ENCODE data around the gene SAMSN1.

- no peak for TF ChIP-seq ZNF274 (IDR thresholded peaks at IDR 0.05; ENCODE audit: borderline replicate concordance, extremely low read depth, low read length)
- no peak for TF ChIP-seq SIX5 (IDR thresholded peaks at IDR 0.05; ENCODE audit: low read depth, low read length)
- TF ChIP-seq CTCF (IDR thresholded peaks at IDR 0.05; ENCODE audit: control extremely low read depth in 1 of 3, insufficient read depth in 1 of 3, low read depth in 1 of 3, low read length in 3 of 3): no peak
- no peak for TF ChIP-seq RAD21 (IDR thresholded peaks at IDR 0.05 in 1 of 2, conservative IDR thresholded peaks at IDR 0.05 in 1 of 2; ENCODE audit: low read depth in 2 of 2, low read length in 2 of 2)
- no peak for TF ChIP-seq EP300 (IDR thresholded peaks at IDR 0.05; ENCODE audit: borderline replicate concordance in 1 of 2, low read depth in 2 of 2, low read length in 2 of 2)
- TF ChIP-seq SP4 (IDR thresholded peaks at IDR 0.05; ENCODE audit: low read length): no peak
- TF ChIP-seq EZH2 (IDR thresholded peaks at IDR 0.05; ENCODE audit: low read depth, low read length, severe bottlenecking): no peak
- no peak for TF ChIP-seq POLR2A (IDR thresholded peaks at IDR 0.05; ENCODE audit: control extremely low read depth in 1 of 2, low read depth in 2 of 2, low read length in 2 of 2)
- TF ChIP-seq EGR1 (IDR thresholded peaks at IDR 0.05; ENCODE audit: borderline replicate concordance, low read depth, low read length): no peak
- TF ChIP-seq MAX (IDR thresholded peaks at IDR 0.05): no peak
- no peak for TF ChIP-seq ATF3 (IDR thresholded peaks at IDR 0.05; ENCODE audit: insufficient read depth, low read depth, low read length)
- no peak for TF ChIP-seq USF2 (IDR thresholded peaks at IDR 0.05; ENCODE audit: low read length)
- TF ChIP-seq TCF12 (IDR thresholded peaks at IDR 0.05; ENCODE audit: low read depth, low read length): no peak
- TF ChIP-seq RNF2 (IDR thresholded peaks at IDR 0.05; ENCODE audit: borderline replicate concordance, low read depth, low read length, missing control alignments, poor library complexity, severe bottlenecking): no peak
Measured at GRCh38 chr21:14479241-14479786, 66.8 kb downstream of the SAMSN1 start.

All from H1 (cell line).